GM19240 (cell line): ENCODE results near the gene ZNF593.

Experiments used
- DNase-seq: peaks from one replicate; pipeline ENCODE4 v3.0.0; 2011; ENCODE audit warnings: low spot score; ENCODE audit not compliant: insufficient read length

The ZNF593 gene

GRCh38 chr1:26168410-26169197 lies 1.1 kb upstream of the ZNF593 start, which contains the start of gene C1orf232:
TSS of gene C1orf232 (minus strand) at chr1:26168963. CDS start at chr1:26168499, 464 bp downstream.
- no peak for DNase-seq

- DNase-seq = no peak
Measured at GRCh38 chr1:26169198-26169554, 532 bp upstream of the ZNF593 start.

- DNase-seq = no peak
Measured at GRCh38 chr1:26170472-26170821, 739 bp downstream of the ZNF593 start.

GRCh38 chr1:26171084-26172072 lies 1.7 kb downstream of the ZNF593 start, which contains the start of gene ZNF593OS:
TSS of gene ZNF593OS (minus strand) at chr1:26171832. CDS start at chr1:26171661, 171 bp downstream.
- no peak for DNase-seq

- DNase-seq = no peak
Measured at GRCh38 chr1:26175346-26175745, 5.6 kb downstream of the ZNF593 start.

GRCh38 chr1:26177182-26177684 lies 7.5 kb downstream of the ZNF593 start, which contains the start of gene CNKSR1:
TSS of gene CNKSR1 (plus strand) at chr1:26177491. CDS start at chr1:26177548, 57 bp downstream.
- DNase-seq = no peak

- DNase-seq = no peak
Measured at GRCh38 chr1:26180010-26180506, 10.3 kb downstream of the ZNF593 start.

- DNase-seq = no peak
Measured at GRCh38 chr1:26181586-26182382, 12.1 kb downstream of the ZNF593 start.

- DNase-seq = no peak
Measured at GRCh38 chr1:26182383-26182696, 12.6 kb downstream of the ZNF593 start.

- no peak for DNase-seq
Measured at GRCh38 chr1:26184086-26184485, 14.4 kb downstream of the ZNF593 start.

- DNase-seq = no peak
Measured at GRCh38 chr1:26184883-26185282, 15.2 kb downstream of the ZNF593 start.

GRCh38 chr1:26187882-26188281 lies 18.2 kb downstream of the ZNF593 start:
- DNase-seq = no peak

GRCh38 chr1:26188477-26188876 lies 18.8 kb downstream of the ZNF593 start:
- DNase-seq = no peak

- no peak for DNase-seq
Measured at GRCh38 chr1:26189331-26189730, 19.6 kb downstream of the ZNF593 start.

- no peak for DNase-seq
Measured at GRCh38 chr1:26189751-26190275, 20.1 kb downstream of the ZNF593 start.

- no peak for DNase-seq
Measured at GRCh38 chr1:26190373-26190987, 20.8 kb downstream of the ZNF593 start, which contains the start of gene CATSPER4. TSS of gene CATSPER4 (plus strand) at chr1:26190602. CDS start at chr1:26190628, 26 bp downstream.

- no peak for DNase-seq
Measured at GRCh38 chr1:26191739-26192138, 22.0 kb downstream of the ZNF593 start.

- no peak for DNase-seq
Measured at GRCh38 chr1:26195805-26196204, 26.1 kb downstream of the ZNF593 start.

GRCh38 chr1:26197301-26197700 lies 27.6 kb downstream of the ZNF593 start:
- DNase-seq = no peak

- no peak for DNase-seq
Measured at GRCh38 chr1:26197813-26198212, 28.1 kb downstream of the ZNF593 start.
